H9 (cell line): ENCODE results near the gene PPP5C. TPM values are rescaled to one million over a fixed set of nuclear protein-coding genes. Genes with fewer than 3 reads are reported as not detected.

Experiments
- DNase-seq: peaks from one replicate; pipeline ENCODE4 v3.0.0-alpha.2; 2017
- H2AFZ ChIP-seq: one replicate; pipeline ENCODE4 v1.6.1; 2013; ENCODE audit warnings: mild to moderate bottlenecking, low read length, control low read depth, moderate library complexity
- H2AK5ac ChIP-seq: 2 replicates; pipeline ENCODE4 v1.6.1; 2013; ENCODE audit warnings: low read length, control low read depth, mixed read lengths; ENCODE audit not compliant: insufficient read length
- H2BK120ac ChIP-seq: one replicate; pipeline ENCODE4 v1.6.1; 2013; ENCODE audit warnings: low read depth, mild to moderate bottlenecking, low read length, control low read depth, inconsistent platforms; ENCODE audit not compliant: poor library complexity, severe bottlenecking
- H2BK12ac ChIP-seq: 2 replicates; pipeline ENCODE4 v1.6.1; 2013; ENCODE audit warnings: low read length, control low read depth, mixed read lengths, low read depth; ENCODE audit not compliant: insufficient read length
- H2BK15ac ChIP-seq: 2 replicates; pipeline ENCODE4 v1.6.1; 2013; ENCODE audit warnings: low read depth, low read length, control low read depth
- H2BK20ac ChIP-seq: one replicate; pipeline ENCODE4 v1.6.1; 2013; ENCODE audit warnings: low read depth, mild to moderate bottlenecking, low read length, control low read depth, inconsistent platforms; ENCODE audit not compliant: poor library complexity, severe bottlenecking
- H2BK5ac ChIP-seq: 2 replicates; pipeline ENCODE4 v1.6.1; 2013; ENCODE audit warnings: low read length, control low read depth, mixed read lengths; ENCODE audit not compliant: insufficient read length
- H3K14ac ChIP-seq: 2 replicates; pipeline ENCODE4 v1.6.1; 2013; ENCODE audit warnings: low read length, control low read depth; ENCODE audit not compliant: insufficient read depth
- H3K18ac ChIP-seq: 2 replicates; pipeline ENCODE4 v1.6.1; 2013; ENCODE audit warnings: low read depth, mild to moderate bottlenecking, mixed read lengths, low read length, control low read depth; ENCODE audit not compliant: insufficient read length
- H3K23ac ChIP-seq: 2 replicates; pipeline ENCODE4 v1.6.1; 2013; ENCODE audit warnings: low read length, control low read depth, mixed read lengths, low read depth; ENCODE audit not compliant: insufficient read length
- H3K23me2 ChIP-seq: 2 replicates; pipeline ENCODE4 v1.6.1; 2013; ENCODE audit warnings: low read depth, mild to moderate bottlenecking, mixed read lengths, low read length, control low read depth; ENCODE audit not compliant: insufficient read length, poor library complexity, severe bottlenecking
- H3K27ac ChIP-seq: 2 replicates; pipeline ENCODE4 v1.5.1; 2013; ENCODE audit warnings: low read length, control low read depth, mixed read lengths, low read depth; ENCODE audit not compliant: insufficient read length
- H3K27me3 ChIP-seq: 2 replicates; pipeline ENCODE4 v1.6.1; 2013; ENCODE audit warnings: low read length, control low read depth, inconsistent platforms; ENCODE audit not compliant: insufficient read depth
- H3K4ac ChIP-seq: 2 replicates; pipeline ENCODE4 v1.6.1; 2013; ENCODE audit warnings: low read depth, mild to moderate bottlenecking, control low read depth, inconsistent platforms, low read length, moderate library complexity
- H3K4me1 ChIP-seq: 2 replicates; pipeline ENCODE4 v1.6.1; 2013; ENCODE audit warnings: low read length, control low read depth, inconsistent platforms; ENCODE audit not compliant: insufficient read depth
- H3K4me2 ChIP-seq: 2 replicates; pipeline ENCODE4 v1.6.1; 2013; ENCODE audit warnings: low read length, control low read depth, mixed read lengths; ENCODE audit not compliant: insufficient read length, insufficient read depth
- H3K56ac ChIP-seq: 2 replicates; pipeline ENCODE4 v1.6.1; 2013; ENCODE audit warnings: low read depth, mild to moderate bottlenecking, mixed read lengths, low read length, control low read depth; ENCODE audit not compliant: insufficient read length
- H3K79me1 ChIP-seq: 2 replicates; pipeline ENCODE4 v1.6.1; 2013; ENCODE audit warnings: low read depth, mild to moderate bottlenecking, moderate library complexity, low read length, control low read depth, inconsistent platforms; ENCODE audit not compliant: insufficient read depth, poor library complexity, severe bottlenecking
- H3K79me2 ChIP-seq: 2 replicates; pipeline ENCODE4 v1.6.1; 2013; ENCODE audit warnings: low read length, control low read depth, inconsistent platforms; ENCODE audit not compliant: insufficient read depth
- H3K9ac ChIP-seq: 2 replicates; pipeline ENCODE4 v1.6.1; 2013; ENCODE audit warnings: low read length, control low read depth, mixed read lengths; ENCODE audit not compliant: insufficient read length; ENCODE audit errors: extremely low read depth
- H3K9me3 ChIP-seq: one replicate; pipeline ENCODE4 v1.6.1; 2013; ENCODE audit warnings: low read depth, low read length, inconsistent platforms; ENCODE audit not compliant: control insufficient read depth
- H3T11ph ChIP-seq: one replicate; pipeline ENCODE4 v1.6.1; 2013; ENCODE audit warnings: mild to moderate bottlenecking, low read length, control low read depth, inconsistent platforms
- H4K20me1 ChIP-seq: one replicate; pipeline ENCODE4 v1.6.1; 2013; ENCODE audit not compliant: control insufficient read depth, insufficient read length, insufficient read depth
- H4K5ac ChIP-seq: 2 replicates; pipeline ENCODE4 v1.6.1; 2013; ENCODE audit warnings: low read depth, mild to moderate bottlenecking, mixed read lengths, low read length, control low read depth; ENCODE audit not compliant: insufficient read length
- H4K8ac ChIP-seq: replicated peaks from 2 replicates; pipeline ENCODE4 v1.6.1; 2013; ENCODE audit warnings: low read length, control low read depth, mixed read lengths, low read depth; ENCODE audit not compliant: insufficient read length
- H4K91ac ChIP-seq: 2 replicates; pipeline ENCODE4 v1.6.1; 2013; ENCODE audit warnings: low read depth, mild to moderate bottlenecking, moderate library complexity, mixed read lengths, low read length, control low read depth; ENCODE audit not compliant: insufficient read length
- H3K27ac Mint-ChIP-seq, 3 experiments: 2 replicates in 2 of 3; 3 replicates in 1 of 3; pipeline ENCODE4 v1.8.0; 2020 to 2021; ENCODE audit warnings: mixed read lengths in 3 of 3, mild to moderate bottlenecking in 1 of 3, moderate library complexity in 1 of 3
- H3K27me3 Mint-ChIP-seq: 2 replicates; pipeline ENCODE4 v1.8.0; 2021; ENCODE audit warnings: low read depth, mild to moderate bottlenecking, moderate library complexity, mixed read lengths
- H3K36me3 Mint-ChIP-seq, 3 experiments: 2 replicates in 2 of 3; 3 replicates in 1 of 3; pipeline ENCODE4 v1.8.0; 2020 to 2021; ENCODE audit warnings: low read depth in 3 of 3, mixed read lengths in 3 of 3; ENCODE audit not compliant: insufficient read depth in 1 of 3
- H3K4me1 Mint-ChIP-seq, 2 experiments: 2 replicates each; pipeline ENCODE4 v1.8.0; 2020; ENCODE audit warnings: mixed read lengths in 2 of 2
- H3K4me3 Mint-ChIP-seq, 2 experiments: 2 replicates in 1 of 2; 3 replicates in 1 of 2; pipeline ENCODE4 v1.8.0; 2020 to 2021; ENCODE audit warnings: mild to moderate bottlenecking in 2 of 2, mixed read lengths in 2 of 2, moderate library complexity in 1 of 2
- H3K9me3 Mint-ChIP-seq, 2 experiments: 2 replicates in 1 of 2; 3 replicates in 1 of 2; pipeline ENCODE4 v1.8.0; 2020; ENCODE audit warnings: mild to moderate bottlenecking in 2 of 2, mixed read lengths in 2 of 2, moderate library complexity in 1 of 2
- WGBS: extraction: QIAGEN DNeasy Blood & Tissue Kit; methylation state at CpG from one replicate; pipeline ENCODE4 v1.1.7; 2013; ENCODE audit warnings: missing lambda C conversion rate, low lambda C conversion rate, mixed read lengths; ENCODE audit not compliant: insufficient read length; ENCODE audit errors: extremely low coverage; 5-methylcytosine and 5-hydroxymethylcytosine counted together
- total RNA-seq: library from RNA; stranded (reverse); gene quantifications from 2 replicates; pipeline ENCODE4 v1.2.1, GENCODE V29; 2021
- TF ChIP-seq, protein P1 (sequence below): fragments of 200-600 bp; sonication (generic); conservative IDR thresholded peaks from 3 replicates; pipeline ENCODE4 v1.8.0; 2021; ENCODE audit warnings: antibody characterized with exemption, mild to moderate bottlenecking

PPP5C gene
- total RNA-seq, 1 experiment from 2014 or later, result 108 TPM

DNA sequence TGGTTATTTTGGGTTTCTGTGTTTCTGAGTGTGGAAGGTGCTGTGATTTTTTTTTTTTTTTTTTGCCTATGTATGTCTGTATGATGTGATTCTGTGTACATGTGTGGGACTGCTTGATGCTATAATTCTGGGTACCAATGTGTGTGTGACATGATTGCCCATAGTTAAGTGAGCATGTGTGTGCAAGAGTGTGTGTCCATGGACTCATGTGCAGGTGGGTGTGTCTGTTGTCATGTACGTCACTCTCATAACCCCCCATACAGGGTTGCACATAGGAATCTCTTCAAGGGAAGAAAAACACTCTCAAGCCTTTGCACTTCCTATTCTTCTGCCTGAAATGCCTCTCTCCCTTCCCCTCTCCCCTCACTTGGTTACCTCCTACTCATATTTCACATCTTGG, 2.5 kb upstream of the PPP5C start:
- Mint-ChIP-seq H3K4me3 (peak overlapping the region in 1 of 2 experiments; percentile 38; a peak in 2 of 5 replicates), H3K9me3 (peaks cover 0 to 2% of the 10 kb centered on the region in 2 experiments; a peak in 2 of 5 replicates), H3K4me1 (peaks cover 22 to 31% of the 10 kb centered on the region in 2 experiments), H3K36me3 (peaks cover 9 to 29% (median 22%) of the 10 kb centered on the region in 3 experiments; a peak in 6 of 7 replicates), H3K27ac (peak overlapping the region in 1 of 3 experiments; percentile 37; a peak in 1 of 7 replicates), H3K27me3 (peaks cover 2% of the 10 kb centered on the region; the same call in 1 of the 2 replicates)
- H3K56ac ChIP-seq, result no peak overlapping the region
- H3K4me2 ChIP-seq, result no peak overlapping the region
- no peak overlapping the region for H4K5ac ChIP-seq
- H3T11ph ChIP-seq, result no peak overlapping the region
- H3K18ac ChIP-seq, result no peak overlapping the region
- no peaks in the 10 kb centered on the region for H3K79me1 ChIP-seq
- no peak overlapping the region for H2BK5ac ChIP-seq
- DNase-seq, result no peak
- no peak overlapping the region for H2BK120ac ChIP-seq
- no peak overlapping the region for H2AFZ ChIP-seq
- H4K20me1 ChIP-seq, result no peaks in the 10 kb centered on the region
- peaks cover 8% of the 10 kb centered on the region for H3K23me2 ChIP-seq
- no peaks in the 10 kb centered on the region for H3K4me1 ChIP-seq
- H3K27me3 ChIP-seq, result no peaks in the 10 kb centered on the region
- TF ChIP-seq, protein P1, sequence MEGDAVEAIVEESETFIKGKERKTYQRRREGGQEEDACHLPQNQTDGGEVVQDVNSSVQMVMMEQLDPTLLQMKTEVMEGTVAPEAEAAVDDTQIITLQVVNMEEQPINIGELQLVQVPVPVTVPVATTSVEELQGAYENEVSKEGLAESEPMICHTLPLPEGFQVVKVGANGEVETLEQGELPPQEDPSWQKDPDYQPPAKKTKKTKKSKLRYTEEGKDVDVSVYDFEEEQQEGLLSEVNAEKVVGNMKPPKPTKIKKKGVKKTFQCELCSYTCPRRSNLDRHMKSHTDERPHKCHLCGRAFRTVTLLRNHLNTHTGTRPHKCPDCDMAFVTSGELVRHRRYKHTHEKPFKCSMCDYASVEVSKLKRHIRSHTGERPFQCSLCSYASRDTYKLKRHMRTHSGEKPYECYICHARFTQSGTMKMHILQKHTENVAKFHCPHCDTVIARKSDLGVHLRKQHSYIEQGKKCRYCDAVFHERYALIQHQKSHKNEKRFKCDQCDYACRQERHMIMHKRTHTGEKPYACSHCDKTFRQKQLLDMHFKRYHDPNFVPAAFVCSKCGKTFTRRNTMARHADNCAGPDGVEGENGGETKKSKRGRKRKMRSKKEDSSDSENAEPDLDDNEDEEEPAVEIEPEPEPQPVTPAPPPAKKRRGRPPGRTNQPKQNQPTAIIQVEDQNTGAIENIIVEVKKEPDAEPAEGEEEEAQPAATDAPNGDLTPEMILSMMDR, result no peak
- H3K79me2 ChIP-seq, result peaks cover 11% of the 10 kb centered on the region; the same call in 1 of the 2 replicates
- no CpG with 5 or more reads among the region's 1 CpG for WGBS
- H3K9ac ChIP-seq, result no peak overlapping the region
- H4K8ac ChIP-seq, result no peak overlapping the region
- H2BK12ac ChIP-seq, result no peak overlapping the region
- H3K9me3 ChIP-seq, result no peaks in the 10 kb centered on the region
- H2BK15ac ChIP-seq, result no peak overlapping the region
- H4K91ac ChIP-seq, result no peak overlapping the region
- no peak overlapping the region for H3K14ac ChIP-seq
- no peak overlapping the region for H3K4ac ChIP-seq
- no peak overlapping the region for H3K23ac ChIP-seq
- H2AK5ac ChIP-seq, result no peak overlapping the region
- H2BK20ac ChIP-seq, result no peak overlapping the region
- no peak overlapping the region for H3K27ac ChIP-seq
